Measurements from ENCODE around the gene ARMC2.

The ARMC2 gene

GRCh38 chr6:108897371-108897770, 49.1 kb downstream of the ARMC2 start:
- Histone ChIP-seq H3K4me3 (ENCODE audit: low read depth, low read length) (no peak overlapping the region), H3K36me3 (replicated peaks) (no peaks in the 10 kb centered on the region), H3K27ac (peak overlapping the region; percentile 93), H3K27me3 (replicated peaks) (no peaks in the 10 kb centered on the region)
- DNase-seq = peak; percentile 37
- no peak for TF ChIP-seq CTCF (IDR thresholded peaks at IDR 0.05; ENCODE audit: low read depth, low read length, missing control alignments)
- in situ Hi-C loops (cut with HindIII; ENCODE audit: low pct_ligation_motif_present, low sequenced_read_pairs) = no loop called here

GRCh38 chr6:108902382-108902792, 54.2 kb downstream of the ARMC2 start:
- in situ Hi-C loops (cut with HindIII; ENCODE audit: low pct_ligation_motif_present, low sequenced_read_pairs) = no loop called here
- no peaks in the 10 kb centered on the region for H3K36me3 ChIP-seq (replicated peaks)
- TF ChIP-seq CTCF (IDR thresholded peaks at IDR 0.05; ENCODE audit: low read depth, low read length, missing control alignments) = no peak
- no peaks in the 10 kb centered on the region for H3K27me3 ChIP-seq (replicated peaks)
- no peak overlapping the region for H3K4me3 ChIP-seq (ENCODE audit: low read depth, low read length)
- DNase-seq = no peak
- H3K27ac ChIP-seq = peak overlapping the region; percentile 6

DNA sequence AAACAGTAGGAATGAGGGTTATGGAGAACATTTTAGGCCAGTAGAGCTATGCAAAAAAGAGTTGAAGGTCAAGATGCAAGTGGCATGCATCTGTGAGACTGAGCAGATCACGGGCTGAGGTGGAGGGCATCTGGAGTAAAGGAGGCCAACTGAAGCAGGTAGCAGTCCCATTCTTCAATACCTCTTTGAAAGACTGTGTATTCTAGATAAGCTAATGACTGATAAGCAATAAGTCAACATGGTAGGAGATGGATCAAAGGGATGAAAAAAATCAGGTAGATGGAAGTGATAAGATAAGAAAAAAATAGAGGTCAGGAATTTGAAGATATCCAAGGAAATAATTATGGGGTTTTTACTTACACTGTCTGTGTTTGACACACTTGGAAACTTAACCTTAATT, 55.6 kb downstream of the ARMC2 start:
- in situ Hi-C loops (cut with HindIII; ENCODE audit: low pct_ligation_motif_present, low sequenced_read_pairs) = no loop called here
- Histone ChIP-seq H3K27me3 (replicated peaks) (no peaks in the 10 kb centered on the region), H3K36me3 (replicated peaks) (no peaks in the 10 kb centered on the region), H3K4me3 (ENCODE audit: low read depth, low read length) (no peak overlapping the region), H3K27ac (no peak overlapping the region)
- DNase-seq = no peak
- TF ChIP-seq CTCF (IDR thresholded peaks at IDR 0.05; ENCODE audit: low read depth, low read length, missing control alignments) = no peak

GRCh38 chr6:108904741-108905140, 56.5 kb downstream of the ARMC2 start:
- TF ChIP-seq CTCF (IDR thresholded peaks at IDR 0.05; ENCODE audit: low read depth, low read length, missing control alignments) = no peak
- Histone ChIP-seq H3K4me3 (ENCODE audit: low read depth, low read length) (no peak overlapping the region), H3K27ac (no peak overlapping the region), H3K27me3 (replicated peaks) (no peaks in the 10 kb centered on the region), H3K36me3 (replicated peaks) (no peaks in the 10 kb centered on the region)
- in situ Hi-C loops (cut with HindIII; ENCODE audit: low pct_ligation_motif_present, low sequenced_read_pairs) = no loop called here
- DNase-seq = no peak

DNA sequence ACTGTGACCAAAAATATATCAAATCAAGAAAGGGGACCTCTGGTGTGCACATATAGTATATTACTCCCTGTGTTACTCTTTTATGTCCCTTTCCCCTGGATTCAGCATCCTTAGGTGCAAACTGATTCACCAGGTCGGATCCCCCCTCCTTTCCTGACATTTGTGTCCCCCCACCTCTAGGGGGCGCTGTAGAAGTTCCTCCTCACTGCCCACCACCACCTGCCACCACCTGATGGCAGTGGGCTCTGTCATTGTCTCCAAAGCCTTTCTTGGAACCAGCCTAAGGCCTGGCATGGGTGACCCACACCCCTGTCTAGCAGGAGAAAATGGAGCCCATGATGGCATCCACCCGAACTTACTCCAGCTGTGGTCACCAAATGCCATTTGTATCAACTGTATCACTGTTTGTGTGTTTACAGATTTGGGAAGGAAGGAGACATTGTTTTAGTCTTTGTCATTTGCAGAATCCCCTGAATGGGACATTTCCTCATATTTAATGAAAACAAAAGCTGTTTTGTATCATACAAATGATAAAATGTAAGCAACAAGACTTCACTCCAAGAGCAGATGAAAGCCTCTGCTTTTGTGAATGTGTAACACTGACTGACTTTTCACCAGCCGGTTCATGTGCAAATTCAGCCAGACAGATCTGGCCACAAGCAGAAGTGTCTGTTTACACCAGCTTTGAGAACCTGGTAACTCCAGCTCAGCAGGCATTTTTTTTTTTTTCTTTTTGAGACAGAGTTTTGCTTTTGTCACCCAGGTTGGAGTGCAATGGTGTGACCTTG, 66.2 kb downstream of the ARMC2 start:
- H3K4me3 ChIP-seq (ENCODE audit: low read depth, low read length) = no peak overlapping the region
- H3K36me3 ChIP-seq (replicated peaks) = no peaks in the 10 kb centered on the region
- no peaks in the 10 kb centered on the region for H3K27me3 ChIP-seq (replicated peaks)
- no peak for DNase-seq
- in situ Hi-C loops (cut with HindIII; ENCODE audit: low pct_ligation_motif_present, low sequenced_read_pairs) = no loop called here
- H3K27ac ChIP-seq = no peak overlapping the region
- TF ChIP-seq CTCF (IDR thresholded peaks at IDR 0.05; ENCODE audit: low read depth, low read length, missing control alignments) = peak; percentile 70

GRCh38 chr6:108915258-108915657, 67.0 kb downstream of the ARMC2 start:
- Histone ChIP-seq H3K27me3 (replicated peaks) (no peaks in the 10 kb centered on the region), H3K36me3 (replicated peaks) (no peaks in the 10 kb centered on the region), H3K4me3 (ENCODE audit: low read depth, low read length) (no peak overlapping the region), H3K27ac (no peak overlapping the region)
- DNase-seq = no peak
- no peak for TF ChIP-seq CTCF (IDR thresholded peaks at IDR 0.05; ENCODE audit: low read depth, low read length, missing control alignments)
- in situ Hi-C loops (cut with HindIII; ENCODE audit: low pct_ligation_motif_present, low sequenced_read_pairs) = no loop called here

Measured in brain microvascular endothelial cell (primary cell).